ENCODE measurements around the gene CDH23.

DNA sequence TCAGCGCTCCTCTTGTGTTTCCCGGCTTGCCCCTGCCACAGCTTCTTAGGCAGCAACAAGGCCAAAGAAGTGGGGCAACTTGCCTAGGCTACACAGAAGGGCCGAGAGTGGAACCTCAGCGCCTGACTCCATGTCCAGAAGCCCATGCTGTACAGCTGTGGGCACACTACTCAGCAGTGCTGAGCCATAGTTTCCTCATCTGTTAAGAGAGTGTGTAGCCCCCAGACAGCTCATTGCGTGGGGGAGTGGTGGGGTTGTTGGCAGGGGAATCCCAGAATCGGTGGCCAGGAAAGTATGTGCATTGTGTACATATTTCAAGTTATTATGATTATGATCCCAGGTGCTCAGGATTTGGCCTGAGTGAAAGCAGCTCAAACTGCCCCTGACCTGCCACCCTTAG lies 96.2 kb downstream of the CDH23 start:
- TF ChIP-seq SIN3A (conservative IDR thresholded peaks at IDR 0.05 in 1 of 2, IDR thresholded peaks at IDR 0.05 in 1 of 2; ENCODE audit: low read depth in 1 of 2, low read length in 2 of 2): no peak
- TF ChIP-seq POLR2AphosphoS5 (IDR thresholded peaks at IDR 0.05; ENCODE audit: low read depth, low read length): no peak
- TF ChIP-seq, protein P1, sequence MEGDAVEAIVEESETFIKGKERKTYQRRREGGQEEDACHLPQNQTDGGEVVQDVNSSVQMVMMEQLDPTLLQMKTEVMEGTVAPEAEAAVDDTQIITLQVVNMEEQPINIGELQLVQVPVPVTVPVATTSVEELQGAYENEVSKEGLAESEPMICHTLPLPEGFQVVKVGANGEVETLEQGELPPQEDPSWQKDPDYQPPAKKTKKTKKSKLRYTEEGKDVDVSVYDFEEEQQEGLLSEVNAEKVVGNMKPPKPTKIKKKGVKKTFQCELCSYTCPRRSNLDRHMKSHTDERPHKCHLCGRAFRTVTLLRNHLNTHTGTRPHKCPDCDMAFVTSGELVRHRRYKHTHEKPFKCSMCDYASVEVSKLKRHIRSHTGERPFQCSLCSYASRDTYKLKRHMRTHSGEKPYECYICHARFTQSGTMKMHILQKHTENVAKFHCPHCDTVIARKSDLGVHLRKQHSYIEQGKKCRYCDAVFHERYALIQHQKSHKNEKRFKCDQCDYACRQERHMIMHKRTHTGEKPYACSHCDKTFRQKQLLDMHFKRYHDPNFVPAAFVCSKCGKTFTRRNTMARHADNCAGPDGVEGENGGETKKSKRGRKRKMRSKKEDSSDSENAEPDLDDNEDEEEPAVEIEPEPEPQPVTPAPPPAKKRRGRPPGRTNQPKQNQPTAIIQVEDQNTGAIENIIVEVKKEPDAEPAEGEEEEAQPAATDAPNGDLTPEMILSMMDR (IDR thresholded peaks at IDR 0.05; ENCODE audit: control extremely low read depth in 1 of 3, insufficient read depth in 1 of 3, low read depth in 1 of 3, low read length in 3 of 3): no peak
- no peak for TF ChIP-seq RNF2 (IDR thresholded peaks at IDR 0.05; ENCODE audit: borderline replicate concordance, low read depth, low read length, missing control alignments, poor library complexity, severe bottlenecking)
